ENCODE measurements around the gene PEF1. TPM values are rescaled to one million over a fixed set of nuclear protein-coding genes. Genes with fewer than 3 reads are reported as not detected.

The PEF1 gene
- 48.4 TPM for total RNA-seq (2013)
- polyA plus RNA-seq (10 to 100 TPM; 36.6 to 81.7 (median 70.7) TPM), polyA minus RNA-seq (50.0 and 68.5 TPM in 2 replicates), total RNA-seq (36.0 to 48.8 (median 40.9) reads per million in 11 experiments)

- peaks cover 0 to 1% (median 0%) of the 10 kb centered on the region in 7 donors for H3K9me3 Mint-ChIP-seq
- Histone ChIP-seq H3K9me3 (replicated peaks in 1 of 2; ENCODE audit: control insufficient read depth in 1 of 2, insufficient read depth in 1 of 2, low read length in 2 of 2) (no peaks in the 10 kb centered on the region), H4K20me1 (ENCODE audit: insufficient read depth, low read length) (no peaks in the 10 kb centered on the region), H3K79me2 (ENCODE audit: insufficient read depth, low read length) (peaks cover 43% of the 10 kb centered on the region), H3K27ac (ENCODE audit: low read depth in 1 of 2, low read length in 2 of 2) (peak within 1 kb of the TSS; percentile 91 to 100), H3K4me1 (ENCODE audit: control insufficient read depth in 1 of 2, insufficient read depth in 2 of 2, low read length in 2 of 2) (peaks cover 26 to 31% of the 10 kb centered on the region in 2 donors), H3K27me3 (ENCODE audit: control insufficient read depth in 2 of 2, insufficient read depth in 2 of 2, low read length in 2 of 2) (no peaks in the 10 kb centered on the region), H3K4me3 (replicated peaks in 1 of 3; ENCODE audit: low read depth in 2 of 3, low read length in 3 of 3) (peak within 1 kb of the TSS; percentile 56 to 86 (median 75)), H3K4me2 (replicated peaks; ENCODE audit: extremely low read depth, low read length, poor library complexity, severe bottlenecking) (peak within 1 kb of the TSS; percentile 80), H3K9ac (ENCODE audit: insufficient read depth, low read length, poor library complexity, severe bottlenecking) (peak within 1 kb of the TSS; percentile 99), H2AFZ (ENCODE audit: insufficient read depth, low read depth, low read length, poor library complexity, severe bottlenecking) (peak within 1 kb of the TSS; percentile 78), H3K36me3 (replicated peaks in 1 of 2; ENCODE audit: control insufficient read depth in 1 of 2, insufficient read depth in 2 of 2, low read length in 2 of 2) (no peaks in the 10 kb centered on the region)
- intact Hi-C loops (cut with micrococcal nuclease): loop anchor here (5.0 kb wide), 2 partner anchors 37 to 143 kb away; no protein-coding TSS in a partner anchor
- H3K4me1 Mint-ChIP-seq: peaks cover 21% of the 10 kb centered on the region
- no peak for TF ChIP-seq CTCF (IDR thresholded peaks at IDR 0.05)
- H3K4me3 Mint-ChIP-seq: peak within 1 kb of the TSS; percentile 91 to 100
- whole genome bisulfite sequencing (ENCODE audit: insufficient coverage): under 1% methylated on average over 56 of the region's 56 CpGs
- H3K36me3 Mint-ChIP-seq: peaks cover 0 to 2% of the 10 kb centered on the region in 2 donors
- DNase-seq: peak; percentile 97 to 99 (median 98)
- H3K27me3 Mint-ChIP-seq (ENCODE audit: low read depth in 3 of 3): no peaks in the 10 kb centered on the region
- H3K27ac Mint-ChIP-seq: peak within 1 kb of the TSS; percentile 99 to 100 (median 100)
Observed at GRCh38 chr1:31644560-31645273, at the start of gene PEF1. Gene PEF1 (minus strand): TSS chr1:31644876. CDS start chr1:31644864, 12 bp downstream.

GRCh38 chr1:31693231-31693630, 48.6 kb upstream of the PEF1 start:
- Mint-ChIP-seq H3K4me3 (no peak overlapping the region), H3K27ac (no peak overlapping the region), H3K27me3 (ENCODE audit: low read depth in 3 of 3) (peaks cover 3 to 4% (median 4%) of the 10 kb centered on the region in 3 donors), H3K9me3 (no peaks in the 10 kb centered on the region), H3K36me3 (no peaks in the 10 kb centered on the region), H3K4me1 (no peaks in the 10 kb centered on the region)
- Histone ChIP-seq H3K27ac (ENCODE audit: low read depth in 1 of 2, low read length in 2 of 2) (no peak overlapping the region), H4K20me1 (ENCODE audit: insufficient read depth, low read length) (no peaks in the 10 kb centered on the region), H3K4me3 (replicated peaks in 1 of 3; ENCODE audit: low read depth in 2 of 3, low read length in 3 of 3) (no peak overlapping the region), H3K9me3 (replicated peaks in 1 of 2; ENCODE audit: control insufficient read depth in 1 of 2, insufficient read depth in 1 of 2, low read length in 2 of 2) (no peaks in the 10 kb centered on the region), H2AFZ (ENCODE audit: insufficient read depth, low read depth, low read length, poor library complexity, severe bottlenecking) (no peak overlapping the region), H3K79me2 (ENCODE audit: insufficient read depth, low read length) (no peaks in the 10 kb centered on the region), H3K9ac (ENCODE audit: insufficient read depth, low read length, poor library complexity, severe bottlenecking) (no peak overlapping the region), H3K4me2 (replicated peaks; ENCODE audit: extremely low read depth, low read length, poor library complexity, severe bottlenecking) (no peak overlapping the region), H3K27me3 (ENCODE audit: control insufficient read depth in 2 of 2, insufficient read depth in 2 of 2, low read length in 2 of 2) (no peaks in the 10 kb centered on the region), H3K4me1 (ENCODE audit: control insufficient read depth in 1 of 2, insufficient read depth in 2 of 2, low read length in 2 of 2) (no peaks in the 10 kb centered on the region), H3K36me3 (replicated peaks in 1 of 2; ENCODE audit: control insufficient read depth in 1 of 2, insufficient read depth in 2 of 2, low read length in 2 of 2) (no peaks in the 10 kb centered on the region)
- WGBS (ENCODE audit: insufficient coverage): 90% methylated on average over 6 of the region's 10 CpGs
- TF ChIP-seq CTCF (IDR thresholded peaks at IDR 0.05): no peak
- no peak for DNase-seq
- intact Hi-C loops (cut with micrococcal nuclease): no loop called here
